Cardiac septum (tissue), 1 donor: ENCODE measurements around the gene CC2D1B. TPM values are rescaled to one million over a fixed set of nuclear protein-coding genes. Genes with fewer than 3 reads are reported as not detected.

Source experiments
- DNase-seq: peaks from one replicate; pipeline ENCODE4 v3.0.0-alpha.2; 2020; ENCODE audit warnings: low spot score
- intact Hi-C: fragments of 100-400 bp; cut with DNase I; formaldehyde crosslinking; loops from one replicate; pipeline ENCODE4 v1.14.0; 2022
- total RNA-seq: library from RNA; stranded (reverse); fragmentation: NEBNext Ultra II Directional; extraction: Animal tissue kit (Norgen Biotek cat#: 25700); gene quantifications from one replicate; pipeline ENCODE4 v1.2.1, GENCODE V29; 2021
- donor health status: DM: no; HTN: no; CAD: no.

The CC2D1B gene
- total RNA-seq, 1 donor from 2014 or later, result 19.5 TPM

GRCh38 chr1:52323731-52324130, 42.3 kb downstream of the CC2D1B start:
- no peak for DNase-seq
- intact Hi-C loops, result no loop called here

DNA sequence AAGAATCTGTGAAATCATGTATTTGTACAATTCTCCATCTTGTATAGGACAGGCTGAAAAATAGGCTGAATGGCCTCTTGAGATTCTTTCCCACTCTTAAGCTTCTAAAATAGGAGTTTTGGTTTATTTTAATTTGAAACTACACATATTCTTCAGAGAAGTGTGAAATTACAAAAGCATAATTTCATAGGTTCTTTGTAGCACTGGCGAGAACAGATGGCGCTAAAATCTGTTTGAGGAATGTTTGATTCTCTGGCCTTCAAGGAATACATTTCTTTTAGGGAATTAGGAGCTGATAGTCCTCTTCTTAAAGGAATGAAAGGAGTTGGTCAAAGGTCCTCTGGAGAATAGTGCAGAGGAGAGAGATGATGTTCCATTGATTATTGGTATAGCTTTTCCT, 44.9 kb downstream of the CC2D1B start:
- intact Hi-C loops, result no loop called here
- DNase-seq, result no peak

DNA sequence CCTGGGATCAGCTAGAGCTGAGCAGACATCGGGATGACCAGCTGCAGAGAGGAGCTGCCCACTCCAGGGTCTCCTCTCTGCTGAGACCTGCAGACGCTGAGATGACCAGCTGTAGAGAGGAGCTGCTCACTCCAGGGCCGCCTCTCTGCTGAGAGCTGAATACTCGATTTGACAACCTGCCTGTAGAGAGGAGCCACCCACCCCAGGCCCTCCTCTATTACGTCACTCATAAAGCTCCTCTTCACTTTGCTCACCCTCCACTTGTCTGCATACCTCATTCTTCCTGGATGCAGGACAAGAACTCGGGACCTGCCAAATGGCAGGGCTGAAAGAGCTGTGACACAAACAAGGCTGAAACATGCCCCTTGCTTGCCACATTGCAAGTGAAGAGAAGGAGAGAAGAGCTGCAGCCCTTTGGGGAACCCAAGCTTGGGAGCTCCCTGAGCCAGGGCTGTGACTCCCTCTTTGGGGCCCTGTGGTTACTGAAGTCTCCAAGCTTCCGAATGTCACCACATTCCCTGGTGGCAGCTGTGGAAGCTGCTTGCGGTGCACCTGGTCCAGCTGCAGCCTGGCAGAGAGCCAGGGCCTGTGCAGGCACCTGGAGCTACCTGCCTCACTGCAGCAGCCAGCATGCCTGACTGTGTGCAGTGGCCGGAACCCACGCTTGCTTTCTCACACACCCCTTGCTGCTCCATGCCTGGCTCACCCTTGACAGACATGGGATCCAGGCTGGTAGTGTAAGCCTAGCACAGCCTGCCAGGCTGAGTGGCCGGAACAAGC, 59.6 kb downstream of the CC2D1B start:
- intact Hi-C loops, result no loop called here
- DNase-seq, result no peak

- no peak for DNase-seq
Observed at GRCh38 chr1:52305417-52306226, 60.4 kb downstream of the CC2D1B start.

More at GRCh38 chr1:52305417-52306226, 60.4 kb downstream of the CC2D1B start:
- intact Hi-C loops, result no loop called here

Other genes starting within 250 kb of the CC2D1B start
- 15.5 TPM for gene ZFYVE9, start 224.1 kb downstream of the CC2D1B start, total RNA-seq
- 0.11 TPM for gene ORC1, start 38.2 kb upstream of the CC2D1B start, total RNA-seq
- gene PRPF38A, start 38.4 kb upstream of the CC2D1B start, total RNA-seq, result 20.9 TPM
- 37.1 TPM for gene TUT4, start 186.9 kb upstream of the CC2D1B start, total RNA-seq
- 12.7 TPM for gene GPX7, start 236.2 kb upstream of the CC2D1B start, total RNA-seq